Measurements from ENCODE around the gene FAM167B. TPM values are rescaled to one million over a fixed set of nuclear protein-coding genes. Genes with fewer than 3 reads are reported as not detected.

Gene FAM167B
- total and polyA plus RNA-seq, 2 of the 4 experiments (the other 2 are of a cell fraction) = 0.18 to 0.53 TPM

- ChIA-PET POLR2A (ENCODE audit: unreplicated experiment) (no interaction called here), CTCF (no interaction called here)
- in situ Hi-C loops (cut with MboI; ENCODE audit: low sequenced_read_pairs) (no loop called here), intact Hi-C loops (cut with micrococcal nuclease) (no loop called here), dilution Hi-C loops (cut with HindIII; ENCODE audit: low sequenced_read_pairs, unreplicated experiment) (no loop called here)
- no peaks in the 10 kb centered on the region for H3K4me1 ChIP-seq (ENCODE audit: control insufficient read depth, insufficient read depth, low read length)
- H4K91ac ChIP-seq (ENCODE audit: insufficient read depth, low read depth, low read length) = no peak overlapping the region
- no peak for DNase-seq
- H2AK9ac ChIP-seq (replicated peaks; ENCODE audit: low read depth, low read length, poor library complexity) = no peak overlapping the region
- no peak overlapping the region for H2BK20ac ChIP-seq (ENCODE audit: low read depth, low read length)
- H3K14ac ChIP-seq (replicated peaks; ENCODE audit: low read depth, low read length) = no peak overlapping the region
- H2AK5ac ChIP-seq (ENCODE audit: low read depth, low read length) = no peak overlapping the region
- no peak for ATAC-seq (ENCODE audit: low read depth)
- H3K4ac ChIP-seq (ENCODE audit: low read depth, low read length) = no peak overlapping the region
- H3K18ac ChIP-seq (ENCODE audit: low read depth, low read length) = no peak overlapping the region
- no peak overlapping the region for H3K4me3 ChIP-seq (ENCODE audit: insufficient read depth, low read depth, low read length)
- H4K5ac ChIP-seq (ENCODE audit: low read depth, low read length) = no peak overlapping the region
- H3K23ac ChIP-seq (ENCODE audit: low read depth, low read length) = no peak overlapping the region
- H3K56ac ChIP-seq (ENCODE audit: extremely low read depth, insufficient read depth, low read length) = no peak overlapping the region
- no peaks in the 10 kb centered on the region for H4K20me1 ChIP-seq (ENCODE audit: insufficient read depth, low read length)
- H3K27ac ChIP-seq (ENCODE audit: insufficient read depth, low read length) = no peak overlapping the region
- no peaks in the 10 kb centered on the region for H3K36me3 ChIP-seq (ENCODE audit: control insufficient read depth, insufficient read depth, low read length)
- no peak overlapping the region for H3K4me2 ChIP-seq (ENCODE audit: low read depth, low read length)
- no peak overlapping the region for H2BK120ac ChIP-seq (ENCODE audit: low read depth, low read length)
- no peak overlapping the region for H2BK5ac ChIP-seq (ENCODE audit: low read depth, low read length, poor library complexity, severe bottlenecking)
- H2BK15ac ChIP-seq (ENCODE audit: low read depth, low read length) = no peak overlapping the region
- H3K9me3 ChIP-seq (ENCODE audit: control insufficient read depth, insufficient read depth, low read length) = no peaks in the 10 kb centered on the region
- H4K8ac ChIP-seq (ENCODE audit: low read depth in 2 of 2, low read length in 2 of 2) = no peak overlapping the region
- H3K9me1 ChIP-seq (ENCODE audit: insufficient read depth, low read length) = no peaks in the 10 kb centered on the region
- peak overlapping the region; percentile 18 for H2AFZ ChIP-seq (replicated peaks; ENCODE audit: low read length, poor library complexity)
- 60% methylated on average over 1 of the region's 10 CpGs; no CpG with 5 or more reads in 1 of the 2 experiments for WGBS, 2 experiments (ENCODE audit: extremely low coverage in 2 of 2, insufficient read length in 1 of 2)
- no TSS peak for BruUV-seq (replicated peaks)
- H3K9ac ChIP-seq (ENCODE audit: low read depth, low read length) = no peak overlapping the region
- H3K79me1 ChIP-seq (ENCODE audit: low read depth in 1 of 2, low read length in 2 of 2) = no peaks in the 10 kb centered on the region
- H3K27me3 ChIP-seq (ENCODE audit: control insufficient read depth, insufficient read depth, low read length) = peaks cover 2% of the 10 kb centered on the region; the same call in 1 of the 2 replicates
- TF ChIP-seq USF2 (IDR thresholded peaks at IDR 0.05; ENCODE audit: low read depth, low read length) = no peak
- no peak for TF ChIP-seq FOS (IDR thresholded peaks at IDR 0.05; ENCODE audit: low read depth, low read length)
- TF ChIP-seq NFE2L2 (IDR thresholded peaks at IDR 0.05; ENCODE audit: low read depth, low read length) = no peak
- TF ChIP-seq MAZ (IDR thresholded peaks at IDR 0.05; ENCODE audit: borderline replicate concordance, low read depth, low read length) = no peak
- TF ChIP-seq CEBPB (IDR thresholded peaks at IDR 0.05; ENCODE audit: low read depth, low read length) = no peak
- TF ChIP-seq POLR2A (IDR thresholded peaks at IDR 0.05; ENCODE audit: low read depth, low read length) = no peak
- TF ChIP-seq SMC3 (IDR thresholded peaks at IDR 0.05; ENCODE audit: low read depth, low read length) = no peak
- TF ChIP-seq MXI1 (IDR thresholded peaks at IDR 0.05; ENCODE audit: borderline replicate concordance, low read depth, low read length) = no peak
- TF ChIP-seq, protein P1, sequence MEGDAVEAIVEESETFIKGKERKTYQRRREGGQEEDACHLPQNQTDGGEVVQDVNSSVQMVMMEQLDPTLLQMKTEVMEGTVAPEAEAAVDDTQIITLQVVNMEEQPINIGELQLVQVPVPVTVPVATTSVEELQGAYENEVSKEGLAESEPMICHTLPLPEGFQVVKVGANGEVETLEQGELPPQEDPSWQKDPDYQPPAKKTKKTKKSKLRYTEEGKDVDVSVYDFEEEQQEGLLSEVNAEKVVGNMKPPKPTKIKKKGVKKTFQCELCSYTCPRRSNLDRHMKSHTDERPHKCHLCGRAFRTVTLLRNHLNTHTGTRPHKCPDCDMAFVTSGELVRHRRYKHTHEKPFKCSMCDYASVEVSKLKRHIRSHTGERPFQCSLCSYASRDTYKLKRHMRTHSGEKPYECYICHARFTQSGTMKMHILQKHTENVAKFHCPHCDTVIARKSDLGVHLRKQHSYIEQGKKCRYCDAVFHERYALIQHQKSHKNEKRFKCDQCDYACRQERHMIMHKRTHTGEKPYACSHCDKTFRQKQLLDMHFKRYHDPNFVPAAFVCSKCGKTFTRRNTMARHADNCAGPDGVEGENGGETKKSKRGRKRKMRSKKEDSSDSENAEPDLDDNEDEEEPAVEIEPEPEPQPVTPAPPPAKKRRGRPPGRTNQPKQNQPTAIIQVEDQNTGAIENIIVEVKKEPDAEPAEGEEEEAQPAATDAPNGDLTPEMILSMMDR (conservative IDR thresholded peaks at IDR 0.05; ENCODE audit: low read depth, low read length) = no peak
- TF ChIP-seq MAFK (IDR thresholded peaks at IDR 0.05; ENCODE audit: low read depth, low read length) = no peak
- no peak for TF ChIP-seq RFX5 (IDR thresholded peaks at IDR 0.05; ENCODE audit: low read depth, low read length)
- no peak for TF ChIP-seq RAD21 (IDR thresholded peaks at IDR 0.05; ENCODE audit: low read length)
- TF ChIP-seq BHLHE40 (IDR thresholded peaks at IDR 0.05; ENCODE audit: low read depth, low read length) = no peak
- TF ChIP-seq CHD1 (IDR thresholded peaks at IDR 0.05; ENCODE audit: low read depth, low read length) = no peak
- TF ChIP-seq, protein P2, sequence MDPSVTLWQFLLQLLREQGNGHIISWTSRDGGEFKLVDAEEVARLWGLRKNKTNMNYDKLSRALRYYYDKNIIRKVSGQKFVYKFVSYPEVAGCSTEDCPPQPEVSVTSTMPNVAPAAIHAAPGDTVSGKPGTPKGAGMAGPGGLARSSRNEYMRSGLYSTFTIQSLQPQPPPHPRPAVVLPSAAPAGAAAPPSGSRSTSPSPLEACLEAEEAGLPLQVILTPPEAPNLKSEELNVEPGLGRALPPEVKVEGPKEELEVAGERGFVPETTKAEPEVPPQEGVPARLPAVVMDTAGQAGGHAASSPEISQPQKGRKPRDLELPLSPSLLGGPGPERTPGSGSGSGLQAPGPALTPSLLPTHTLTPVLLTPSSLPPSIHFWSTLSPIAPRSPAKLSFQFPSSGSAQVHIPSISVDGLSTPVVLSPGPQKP (IDR thresholded peaks at IDR 0.05; ENCODE audit: borderline replicate concordance, low read depth, low read length) = no peak
Measured at GRCh38 chr1:32255072-32256071, 8.3 kb downstream of the FAM167B start.

All from IMR-90 (cell line).